NCI-H1105 treated with DMSO at 0.1 percent for 48 hours (cell line): Measurements from ENCODE around the gene FGFR1OP2.
"Not testable (repeated sequence)": the region's sequence is repeated elsewhere in the genome, so short reads cannot be mapped to it uniquely, and the experiment has no call there.

ENCODE experiments used
- DNase-seq: peaks from one replicate; lab custom pipeline; 2025; lab: John Stamatoyannopoulos, UW

Gene FGFR1OP2

GRCh38 chr12:26941215-26941594 is 2.9 kb downstream of the FGFR1OP2 start:
- no peak for DNase-seq

DNA sequence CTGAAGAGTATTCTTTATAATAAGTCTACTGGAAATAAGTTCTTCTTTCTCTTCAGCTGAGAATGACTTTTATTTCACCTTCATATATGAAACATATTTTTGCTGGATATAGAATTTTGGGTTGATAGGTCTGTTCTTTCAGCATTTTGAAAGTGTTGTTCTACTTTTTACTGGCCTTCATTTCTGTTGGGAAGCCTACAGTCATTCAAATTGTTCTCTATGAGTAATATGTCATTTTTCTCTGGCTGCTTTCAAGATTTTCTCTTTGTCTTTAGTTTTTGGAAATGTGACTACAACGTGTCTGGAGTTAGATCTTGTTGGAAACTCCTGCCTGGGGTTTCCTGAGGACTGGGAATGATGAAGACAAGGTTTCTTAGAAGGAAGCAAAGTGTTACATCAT is 10.0 kb downstream of the FGFR1OP2 start:
- no peak for DNase-seq

GRCh38 chr12:26953447-26953846 is 15.2 kb downstream of the FGFR1OP2 start:
- no peak for DNase-seq

GRCh38 chr12:26954027-26954426 is 15.8 kb downstream of the FGFR1OP2 start:
- DNase-seq, result no peak

DNA sequence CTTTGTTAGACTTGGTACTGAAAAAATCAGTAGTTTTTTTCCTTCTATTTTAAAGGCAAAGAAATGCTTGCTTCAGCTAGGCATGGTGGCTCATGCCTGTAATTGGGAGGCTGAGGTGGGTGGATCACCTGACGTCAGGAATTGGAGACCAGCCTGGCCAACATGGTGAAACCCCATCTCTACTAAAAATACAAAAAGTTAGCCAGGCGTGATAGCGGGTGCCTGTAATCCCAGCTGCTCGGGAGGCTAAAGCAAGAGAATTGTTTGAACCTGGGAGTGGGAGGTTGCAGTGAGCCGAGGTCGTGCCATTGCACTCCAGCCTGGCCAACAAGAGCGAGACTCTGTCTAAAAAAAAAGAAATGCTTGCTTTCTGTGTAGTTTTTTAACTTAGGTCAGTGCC is 23.1 kb downstream of the FGFR1OP2 start:
- not testable (repeated sequence) for DNase-seq

GRCh38 chr12:26961803-26962202 is 23.5 kb downstream of the FGFR1OP2 start:
- DNase-seq, result no peak

GRCh38 chr12:26963413-26963812 is 25.1 kb downstream of the FGFR1OP2 start:
- no peak for DNase-seq

- DNase-seq, result no peak
These were observed 28.6 kb downstream of the FGFR1OP2 start for GRCh38 chr12:26966842-26967241.

DNA sequence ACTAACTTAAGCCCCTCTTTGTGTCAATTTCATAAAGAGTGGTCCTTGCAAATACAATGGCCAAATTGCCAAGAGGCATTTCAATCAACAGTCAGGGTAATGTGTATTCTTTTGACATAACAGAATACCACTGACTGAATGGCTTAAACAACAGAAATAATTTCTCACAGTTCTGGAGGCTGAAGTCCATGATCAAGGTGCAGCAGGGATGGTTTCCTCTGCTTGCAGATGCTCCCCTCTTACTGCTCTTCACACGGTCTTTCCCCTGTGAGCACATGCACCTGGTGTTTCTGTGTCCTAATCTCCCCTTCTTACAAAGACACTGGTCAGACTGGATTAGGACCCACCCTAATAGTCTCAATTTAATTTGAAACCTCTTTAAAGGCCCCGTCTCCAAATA is 31.9 kb downstream of the FGFR1OP2 start:
- no peak for DNase-seq

GRCh38 chr12:26971963-26972362 is 33.7 kb downstream of the FGFR1OP2 start:
- no peak for DNase-seq

GRCh38 chr12:26976687-26977086 is 38.4 kb downstream of the FGFR1OP2 start:
- no peak for DNase-seq

DNA sequence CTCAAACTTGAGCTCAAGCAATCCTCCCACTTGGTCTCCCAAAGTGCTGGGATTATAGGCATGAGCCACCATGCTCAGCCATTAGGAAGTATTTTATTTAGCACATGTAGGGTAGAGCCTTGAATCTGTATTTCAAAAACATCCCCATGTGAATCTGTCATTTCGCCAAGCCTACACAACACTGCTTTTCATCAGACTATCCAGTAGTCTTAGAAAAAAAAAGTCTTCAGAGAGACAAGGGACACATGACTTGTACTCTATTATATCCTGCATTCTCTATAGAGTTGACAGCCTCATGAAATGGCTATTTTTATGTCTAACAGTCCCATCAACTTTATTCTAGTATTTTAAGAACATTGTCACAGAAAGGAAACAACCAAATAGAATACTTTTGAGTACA is 40.5 kb downstream of the FGFR1OP2 start:
- no peak for DNase-seq

GRCh38 chr12:26979733-26980132 is 41.5 kb downstream of the FGFR1OP2 start:
- DNase-seq, result no peak

- no peak for DNase-seq
These were observed 44.6 kb downstream of the FGFR1OP2 start for GRCh38 chr12:26982866-26983265.

DNA sequence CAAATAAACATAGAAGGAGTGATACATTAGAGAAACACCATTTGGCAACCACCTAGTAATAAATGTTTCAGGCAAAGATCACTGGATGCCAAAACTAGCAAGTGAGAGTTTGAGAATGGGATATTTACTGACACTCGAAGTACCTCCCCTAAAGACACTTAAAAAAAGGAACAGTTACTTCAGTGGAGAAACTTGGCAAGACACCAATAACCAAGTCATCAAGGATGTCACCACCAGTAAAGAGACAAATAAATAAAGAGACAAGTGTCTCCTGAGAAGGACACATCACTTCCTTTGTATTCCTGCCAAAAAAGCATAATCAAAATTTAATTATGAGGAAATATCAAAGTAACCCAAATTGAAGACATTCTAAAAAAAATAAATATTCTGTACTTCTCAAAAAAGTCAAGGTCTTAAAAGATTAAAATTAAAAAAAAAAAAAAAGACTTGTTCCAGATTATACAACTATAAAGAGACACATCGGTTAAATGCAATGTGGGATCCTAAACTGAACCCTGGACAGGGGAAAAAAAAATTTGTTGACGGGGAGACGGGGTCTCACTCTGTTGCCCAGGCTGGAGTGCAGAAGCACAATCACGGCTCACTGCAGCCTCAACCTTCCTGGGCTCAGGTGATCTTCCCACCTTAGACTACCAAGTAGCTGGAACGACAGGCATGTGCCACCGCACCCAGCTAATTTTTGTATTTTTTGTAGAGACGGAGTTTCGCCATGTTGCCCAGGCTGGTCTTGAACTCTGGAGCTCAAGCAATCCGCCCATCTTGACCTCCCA is 49.6 kb downstream of the FGFR1OP2 start:
- peak; percentile 53 for DNase-seq

DNA sequence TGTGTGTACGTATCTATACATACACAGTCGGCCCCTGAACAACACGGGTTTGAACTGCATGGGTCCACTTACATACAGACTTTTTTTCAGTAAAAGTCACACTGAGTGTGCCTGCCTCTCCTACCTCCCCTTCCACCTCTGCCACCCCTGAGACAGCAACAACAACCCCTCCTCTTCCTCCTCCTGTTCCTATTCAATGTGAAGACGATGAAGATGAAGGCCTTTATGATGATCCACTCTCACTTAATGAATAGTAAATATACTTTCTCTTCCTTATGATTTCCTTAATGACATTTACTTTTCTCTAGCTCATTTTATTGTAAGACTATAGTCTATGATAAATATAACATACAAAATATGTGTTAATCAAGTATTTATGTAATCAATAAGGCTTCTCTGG is 50.4 kb downstream of the FGFR1OP2 start:
- DNase-seq, result no peak

DNA sequence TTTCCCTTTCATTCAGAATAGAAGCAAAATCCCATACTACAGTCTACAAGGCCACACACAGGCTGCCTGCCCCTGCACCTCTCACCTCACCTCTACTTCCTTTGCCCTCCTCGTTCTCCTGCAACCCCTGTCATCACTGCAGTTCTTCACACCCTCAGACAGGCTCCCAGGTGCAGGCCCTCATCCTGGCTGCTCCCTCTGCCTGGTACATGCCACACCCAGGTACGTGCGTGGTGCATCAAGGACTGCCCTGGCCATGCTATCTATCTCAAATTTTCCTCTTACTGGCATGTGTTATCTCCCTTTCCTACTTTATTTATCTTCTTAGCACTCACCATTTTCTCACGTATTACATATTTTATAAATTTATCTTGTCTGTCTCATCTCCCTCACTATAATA is 51.6 kb downstream of the FGFR1OP2 start:
- no peak for DNase-seq

DNA sequence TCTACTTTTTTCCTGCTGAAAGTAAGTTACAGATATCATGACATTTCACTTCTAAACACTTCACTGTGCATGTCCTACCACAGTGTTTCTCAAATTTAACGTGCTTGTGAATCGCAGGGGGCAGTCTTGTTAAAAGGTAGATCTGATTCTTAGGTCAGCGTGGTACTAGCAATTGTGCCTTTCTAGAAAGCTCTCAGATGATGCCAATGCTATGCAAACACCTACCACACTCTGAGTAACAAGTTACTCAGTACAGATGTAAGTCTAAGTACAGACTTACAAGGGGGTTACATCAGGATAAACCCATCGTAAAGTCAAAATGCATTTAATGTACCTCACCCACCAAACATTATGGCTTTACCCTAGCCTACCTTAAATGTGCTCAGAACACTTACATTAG is 53.6 kb downstream of the FGFR1OP2 start:
- no peak for DNase-seq

DNA sequence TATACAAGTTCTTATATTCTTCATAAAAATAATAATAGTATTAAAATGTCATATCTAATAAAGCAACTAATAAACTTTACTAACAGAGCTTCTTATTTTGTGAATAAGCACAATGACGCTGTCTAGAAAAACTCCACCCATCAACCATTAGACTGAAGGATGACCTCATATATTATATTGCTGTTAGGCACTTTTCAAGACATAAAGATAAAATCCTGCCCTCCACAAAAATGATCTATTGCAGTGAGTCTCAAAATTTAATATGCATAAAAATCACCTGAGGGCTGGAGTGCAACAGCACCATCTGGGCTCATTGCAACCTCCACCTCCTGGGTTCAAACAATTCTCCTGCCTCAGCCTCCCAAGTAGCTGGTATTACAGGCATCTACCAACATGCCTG is 55.8 kb downstream of the FGFR1OP2 start:
- DNase-seq, result no peak

- no peak for DNase-seq
These were observed 57.4 kb downstream of the FGFR1OP2 start for GRCh38 chr12:26995706-26996105.

- no peak for DNase-seq
These were observed 58.7 kb downstream of the FGFR1OP2 start for GRCh38 chr12:26997003-26997402.

DNA sequence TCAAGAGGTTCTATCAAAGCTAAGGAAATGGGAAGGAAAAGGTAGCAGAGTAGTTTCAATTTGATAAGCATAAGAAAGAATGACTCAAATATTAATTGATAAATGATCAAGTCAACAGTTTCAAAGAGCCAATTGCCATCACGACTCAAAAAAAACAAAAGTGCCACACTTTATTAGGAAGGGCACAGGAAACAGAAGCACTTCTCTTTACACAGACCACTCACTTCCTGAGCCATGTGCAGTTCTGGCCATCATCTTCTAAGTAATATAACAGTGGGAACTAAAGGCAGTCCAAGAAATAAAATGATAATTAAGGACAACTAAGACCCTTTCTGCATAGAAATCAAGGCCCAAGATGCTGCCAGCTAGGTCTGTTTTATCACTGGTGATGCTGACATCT is 62.7 kb downstream of the FGFR1OP2 start:
- no peak for DNase-seq

- DNase-seq, result no peak
These were observed 63.4 kb downstream of the FGFR1OP2 start for GRCh38 chr12:27001663-27002062.

DNA sequence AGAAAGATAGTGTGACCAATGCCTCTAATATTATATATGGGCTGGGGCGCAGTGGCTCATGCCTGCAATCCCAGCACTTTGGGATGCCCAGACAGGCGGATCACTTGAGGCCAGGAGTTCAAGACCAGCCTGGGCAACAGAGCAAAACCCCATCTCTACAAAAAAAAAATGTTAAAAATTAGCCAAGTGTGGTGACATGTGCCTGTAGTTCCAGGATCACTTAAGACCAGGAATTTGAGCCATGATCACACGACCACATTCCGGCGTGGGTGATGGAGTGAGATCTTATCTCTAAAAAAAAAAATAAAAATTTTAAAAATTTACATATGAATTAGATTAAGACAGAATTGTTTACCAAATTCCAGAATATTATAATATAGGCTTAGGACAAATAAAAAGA is 63.9 kb downstream of the FGFR1OP2 start:
- no peak for DNase-seq
